Testis (tissue), 3 donors: Measurements from ENCODE around the gene KRTAP20-3. TPM values are rescaled to one million over a fixed set of nuclear protein-coding genes. Genes with fewer than 3 reads are reported as not detected.

Experiments used
- DNase-seq: peaks from one replicate; pipeline ENCODE4 v3.0.0-alpha.2; 2019
- H3K27ac ChIP-seq, 2 donors: fragments of 200-600 bp; sonication (generic); one replicate each; pipeline ENCODE4 v1.5.1; 2019
- H3K27me3 ChIP-seq: fragments of 200-600 bp; sonication (generic); one replicate; pipeline ENCODE4 v1.5.1; 2019
- H3K36me3 ChIP-seq: fragments of 200-600 bp; sonication (generic); one replicate; pipeline ENCODE4 v1.5.1; 2017; ENCODE audit warnings: low read depth; ENCODE audit errors: missing control alignments
- H3K4me1 ChIP-seq: fragments of 200-600 bp; sonication (generic); one replicate; pipeline ENCODE4 v1.5.1; 2019
- H3K4me3 ChIP-seq, 2 donors: fragments of 200-600 bp; sonication (generic); one replicate each; pipeline ENCODE4 v1.5.1; 2017 to 2019
- H3K9me3 ChIP-seq: fragments of 200-600 bp; sonication (generic); one replicate; pipeline ENCODE4 v1.5.1; 2017
- POLR2A ChIP-seq: fragments of 450-650 bp; IDR thresholded peaks from one replicate; pipeline ENCODE4 v1.6.1; 2017; ENCODE audit warnings: antibody characterized with exemption, mild to moderate bottlenecking, moderate library complexity
- WGBS, 2 donors: methylation state at CpG; one replicate each; pipeline ENCODE4 v1.1.5; 2018; 5-methylcytosine and 5-hydroxymethylcytosine counted together
- intact Hi-C: fragments of 100-400 bp; cut with DNase I; formaldehyde crosslinking; loops from one replicate; pipeline ENCODE4 v1.15.1; 2023; ENCODE audit warnings: low total_unique reads
- polyA plus RNA-seq: library from polyadenylated mRNA; stranded (reverse); fragments of 350-450 nt; fragmentation: Illumina TruSeq; extraction: RNeasy Lipid Tissue Mini Kit (QIAGEN cat#74804); gene quantifications from one replicate; pipeline ENCODE4 v1.2.3, GENCODE V29; 2014; ENCODE audit warnings: low read depth, low replicate concordance; ENCODE audit not compliant: insufficient read depth
- total RNA-seq, 2 donors: library from RNA; depleted of rRNA; stranded (reverse); fragments of >200 nt; gene quantifications; one replicate each; pipeline ENCODE4 v1.2.3, GENCODE V29; 2016
- TF ChIP-seq, protein P1 (sequence below), 3 experiments: fragments of 450-650 bp in 2 of 3; fragments of 200-600 bp in 1 of 3; sonication (generic) in 1 of 3; IDR thresholded peaks; one replicate each; pipeline ENCODE4 v1.5.1; 2016 to 2019; ENCODE audit warnings: antibody characterized with exemption in 3 of 3, mild to moderate bottlenecking in 2 of 3, moderate library complexity in 1 of 3

The KRTAP20-3 gene
- total and polyA plus RNA-seq, 3 donors from 2014 or later: not detected

- H3K4me3 ChIP-seq: no peak within 1 kb of the TSS
- no peak for DNase-seq
- 78 to 85% methylated on average over 2 of the region's 2 CpGs for WGBS, 2 donors
- no peaks in the 10 kb centered on the region for H3K9me3 ChIP-seq
- no peaks in the 10 kb centered on the region for H3K4me1 ChIP-seq
- TF ChIP-seq, protein P1, sequence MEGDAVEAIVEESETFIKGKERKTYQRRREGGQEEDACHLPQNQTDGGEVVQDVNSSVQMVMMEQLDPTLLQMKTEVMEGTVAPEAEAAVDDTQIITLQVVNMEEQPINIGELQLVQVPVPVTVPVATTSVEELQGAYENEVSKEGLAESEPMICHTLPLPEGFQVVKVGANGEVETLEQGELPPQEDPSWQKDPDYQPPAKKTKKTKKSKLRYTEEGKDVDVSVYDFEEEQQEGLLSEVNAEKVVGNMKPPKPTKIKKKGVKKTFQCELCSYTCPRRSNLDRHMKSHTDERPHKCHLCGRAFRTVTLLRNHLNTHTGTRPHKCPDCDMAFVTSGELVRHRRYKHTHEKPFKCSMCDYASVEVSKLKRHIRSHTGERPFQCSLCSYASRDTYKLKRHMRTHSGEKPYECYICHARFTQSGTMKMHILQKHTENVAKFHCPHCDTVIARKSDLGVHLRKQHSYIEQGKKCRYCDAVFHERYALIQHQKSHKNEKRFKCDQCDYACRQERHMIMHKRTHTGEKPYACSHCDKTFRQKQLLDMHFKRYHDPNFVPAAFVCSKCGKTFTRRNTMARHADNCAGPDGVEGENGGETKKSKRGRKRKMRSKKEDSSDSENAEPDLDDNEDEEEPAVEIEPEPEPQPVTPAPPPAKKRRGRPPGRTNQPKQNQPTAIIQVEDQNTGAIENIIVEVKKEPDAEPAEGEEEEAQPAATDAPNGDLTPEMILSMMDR (IDR thresholded peaks at IDR 0.05): no peak
- TF ChIP-seq POLR2A: no peak
- intact Hi-C loops: no loop called here
- H3K27ac ChIP-seq: no peak within 1 kb of the TSS
- no peaks in the 10 kb centered on the region for H3K27me3 ChIP-seq
- H3K36me3 ChIP-seq: no peaks in the 10 kb centered on the region
Measured at GRCh38 chr21:30613836-30614235, 28.8 kb upstream of the KRTAP20-3 start, which contains the start of gene KRTAP6-1. KRTAP6-1 (minus strand) TSS chr21:30613930; CDS start chr21:30613904, 26 bp downstream.

GRCh38 chr21:30615199-30615598 is 27.5 kb upstream of the KRTAP20-3 start:
- Histone ChIP-seq H3K27me3 (no peaks in the 10 kb centered on the region), H3K4me3 (no peak overlapping the region), H3K36me3 (no peaks in the 10 kb centered on the region), H3K9me3 (no peaks in the 10 kb centered on the region), H3K27ac (no peak overlapping the region), H3K4me1 (no peaks in the 10 kb centered on the region)
- no peak for DNase-seq
- TF ChIP-seq, protein P1 (IDR thresholded peaks at IDR 0.05): no peak
- TF ChIP-seq POLR2A: no peak
- intact Hi-C loops: no loop called here

- H3K27me3 ChIP-seq: no peaks in the 10 kb centered on the region
- intact Hi-C loops: no loop called here
- H3K9me3 ChIP-seq: no peaks in the 10 kb centered on the region
- H3K36me3 ChIP-seq: no peaks in the 10 kb centered on the region
- TF ChIP-seq POLR2A: no peak
- TF ChIP-seq, protein P1 (IDR thresholded peaks at IDR 0.05): no peak
- WGBS, 2 donors: 81 to 92% methylated on average over 2 of the region's 2 CpGs
- no peak within 1 kb of the TSS for H3K4me3 ChIP-seq
- no peaks in the 10 kb centered on the region for H3K4me1 ChIP-seq
- no peak for DNase-seq
- no peak within 1 kb of the TSS for H3K27ac ChIP-seq
Measured at GRCh38 chr21:30616125-30616524, 26.5 kb upstream of the KRTAP20-3 start, which contains the start of gene KRTAP20-1. KRTAP20-1 (plus strand) TSS chr21:30616425; CDS start chr21:30616455, 30 bp downstream.

DNA sequence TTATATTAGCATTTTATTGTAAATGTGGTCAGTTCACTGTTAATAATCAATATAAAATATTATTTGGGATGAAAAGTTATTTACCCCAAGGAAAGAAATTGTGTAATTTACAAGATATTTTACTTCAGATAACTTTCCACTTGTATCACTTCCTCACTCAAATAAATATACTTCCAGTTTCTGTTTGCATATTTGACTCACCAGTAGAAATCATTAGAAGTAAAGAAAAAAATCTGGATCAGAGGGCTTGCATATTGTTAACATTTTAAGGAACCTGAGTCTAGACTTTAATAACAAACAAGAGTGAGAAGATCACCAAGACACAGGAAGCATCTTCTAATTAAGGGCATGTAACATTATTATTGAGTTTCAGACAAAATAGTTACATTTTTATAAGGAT is 22.6 kb upstream of the KRTAP20-3 start:
- TF ChIP-seq POLR2A: no peak
- TF ChIP-seq, protein P1 (IDR thresholded peaks at IDR 0.05): no peak
- Histone ChIP-seq H3K4me1 (no peaks in the 10 kb centered on the region), H3K27me3 (no peaks in the 10 kb centered on the region), H3K9me3 (no peaks in the 10 kb centered on the region), H3K4me3 (no peak overlapping the region), H3K27ac (no peak overlapping the region), H3K36me3 (no peaks in the 10 kb centered on the region)
- intact Hi-C loops: no loop called here
- no peak for DNase-seq

- intact Hi-C loops: no loop called here
- Histone ChIP-seq H3K27me3 (no peaks in the 10 kb centered on the region), H3K9me3 (no peaks in the 10 kb centered on the region), H3K4me3 (no peak within 1 kb of the TSS), H3K4me1 (no peaks in the 10 kb centered on the region), H3K36me3 (no peaks in the 10 kb centered on the region), H3K27ac (no peak within 1 kb of the TSS)
- no peak for DNase-seq
- WGBS, 2 donors: 86 to 96% methylated on average over 3 of the region's 3 CpGs
- no peak for TF ChIP-seq POLR2A
- TF ChIP-seq, protein P1 (IDR thresholded peaks at IDR 0.05): no peak
Measured at GRCh38 chr21:30620522-30620921, 22.1 kb upstream of the KRTAP20-3 start, which contains the start of gene KRTAP20-4. KRTAP20-4 (plus strand) TSS chr21:30620627.
